Measurements from ENCODE around the gene DNAAF8.
"Not testable (repeated sequence)": the region's sequence is repeated elsewhere in the genome, so short reads cannot be mapped to it uniquely, and the experiment has no call there.

The DNAAF8 gene

DNA sequence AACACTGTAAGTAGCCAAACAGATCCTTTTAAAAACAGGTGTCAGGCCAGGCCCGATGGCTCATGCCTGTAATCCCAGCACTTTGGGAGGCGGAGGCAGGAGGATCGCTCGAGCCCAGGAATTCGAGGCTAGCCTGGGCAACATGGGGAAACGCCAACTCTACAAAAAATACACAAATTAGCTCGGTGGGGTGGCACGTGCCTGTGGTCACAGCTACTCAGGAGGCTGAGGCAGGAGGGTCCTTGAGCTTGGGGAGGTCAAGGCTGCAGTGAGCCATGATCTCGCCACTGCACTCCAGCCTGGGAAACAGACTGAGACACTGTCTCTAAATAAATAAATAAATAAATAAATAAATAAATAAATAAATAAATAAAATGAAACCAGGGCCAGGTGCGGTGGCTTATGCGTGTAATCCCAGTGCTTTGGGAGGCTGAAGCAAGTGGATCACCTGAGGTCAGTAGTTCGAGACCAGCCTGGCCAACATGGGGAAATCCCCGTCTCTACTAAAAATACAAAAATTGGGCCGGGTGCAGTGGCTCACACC lies 50.2 kb downstream of the DNAAF8 start:
- not testable (repeated sequence) for DNase-seq (ENCODE audit: low spot score)

GRCh38 chr16:4785758-4786433 lies 51.6 kb downstream of the DNAAF8 start:
- DNase-seq (ENCODE audit: low spot score): no peak

DNA sequence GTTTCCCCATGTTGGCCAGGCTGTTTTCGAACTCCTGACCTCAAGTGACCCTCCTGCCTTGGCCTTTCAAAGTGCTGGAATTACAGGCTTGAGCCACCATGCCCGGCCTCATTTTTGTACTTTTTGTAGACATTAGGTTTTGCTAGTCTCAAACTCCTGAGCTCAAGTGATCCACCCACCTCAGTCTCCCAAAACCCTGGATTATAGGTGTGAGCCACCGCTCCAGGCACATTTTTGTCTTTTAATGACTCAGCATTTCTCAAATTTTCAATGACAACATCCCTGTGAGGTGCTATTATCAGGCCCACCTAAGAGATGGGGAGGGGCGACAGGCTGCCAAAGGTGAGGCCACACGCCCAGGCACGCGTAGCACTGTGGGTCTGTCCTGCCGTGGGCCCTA lies 52.7 kb downstream of the DNAAF8 start:
- DNase-seq (ENCODE audit: low spot score): no peak

DNA sequence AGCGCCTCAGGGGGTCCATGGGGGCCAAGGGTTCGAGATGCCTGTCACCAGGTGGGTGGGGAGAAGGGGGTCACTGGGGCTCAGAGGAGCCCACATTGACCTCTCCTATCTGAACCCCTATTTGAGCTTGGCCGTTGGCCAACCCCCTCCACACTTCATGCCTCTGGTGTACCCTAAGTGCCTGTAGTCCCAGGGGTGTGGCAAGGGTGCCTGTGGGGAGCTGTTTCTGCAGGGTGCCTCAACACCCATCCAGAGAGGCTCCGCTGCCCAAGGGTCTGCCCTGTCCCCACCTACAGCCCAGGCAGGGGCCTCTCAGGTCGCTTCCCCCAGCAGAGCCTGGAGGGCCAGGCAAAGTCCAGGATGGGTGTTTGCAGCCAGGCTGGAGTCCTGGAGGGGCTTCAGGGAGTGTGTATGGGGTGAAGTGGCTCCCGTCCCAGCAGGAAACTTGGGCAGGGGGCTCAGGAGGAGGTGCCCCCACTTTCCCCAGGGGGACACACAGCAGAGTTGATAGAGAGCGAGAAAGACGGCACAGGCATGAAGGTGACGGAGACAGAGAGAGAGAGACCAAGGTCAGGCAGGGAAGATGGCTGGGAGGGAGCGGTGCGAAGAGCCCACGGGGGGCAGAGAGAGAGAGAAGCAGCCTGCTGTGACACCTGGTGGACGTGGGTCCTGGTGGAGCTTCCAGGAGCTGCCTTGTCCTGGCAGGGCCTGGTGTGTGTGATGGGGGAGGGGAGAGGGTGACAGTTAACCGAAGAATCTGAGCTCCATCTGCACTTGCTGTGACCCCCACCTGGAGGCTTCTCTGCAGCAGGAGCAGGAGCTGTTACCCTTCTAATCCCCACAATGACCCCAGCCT lies 53.5 kb downstream of the DNAAF8 start, which contains the start of gene SEPTIN12:
Gene SEPTIN12 (minus strand): TSS at position 719 of the 856 bp plus-strand sequence. CDS start 700 bp downstream, at position 19.
- DNase-seq (ENCODE audit: low spot score): no peak

GRCh38 chr16:4788489-4788889 lies 54.2 kb downstream of the DNAAF8 start:
- no peak for DNase-seq (ENCODE audit: low spot score)

- DNase-seq (ENCODE audit: low spot score): no peak
Measured at GRCh38 chr16:4788910-4789309, 54.6 kb downstream of the DNAAF8 start.

DNA sequence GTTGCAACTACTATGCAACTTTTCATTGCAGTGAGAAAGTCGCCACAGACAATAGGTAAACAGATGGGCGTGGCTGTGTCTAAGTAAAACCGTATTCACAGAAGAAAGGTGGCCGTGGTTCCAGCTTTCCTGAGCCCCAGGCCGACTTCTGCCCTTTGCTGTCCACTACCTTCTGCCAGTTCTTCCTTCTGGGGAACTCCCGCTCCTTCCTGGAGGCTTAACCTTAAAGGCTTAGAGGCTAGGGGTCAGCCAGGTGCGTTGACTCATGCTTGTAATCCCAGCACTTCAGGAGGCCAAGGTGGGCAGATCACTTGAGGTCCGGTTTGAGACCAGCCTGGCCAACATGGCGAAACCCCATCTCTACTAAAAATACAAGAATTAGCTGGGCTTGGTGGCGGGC lies 55.9 kb downstream of the DNAAF8 start:
- DNase-seq (ENCODE audit: low spot score): no peak

DNA sequence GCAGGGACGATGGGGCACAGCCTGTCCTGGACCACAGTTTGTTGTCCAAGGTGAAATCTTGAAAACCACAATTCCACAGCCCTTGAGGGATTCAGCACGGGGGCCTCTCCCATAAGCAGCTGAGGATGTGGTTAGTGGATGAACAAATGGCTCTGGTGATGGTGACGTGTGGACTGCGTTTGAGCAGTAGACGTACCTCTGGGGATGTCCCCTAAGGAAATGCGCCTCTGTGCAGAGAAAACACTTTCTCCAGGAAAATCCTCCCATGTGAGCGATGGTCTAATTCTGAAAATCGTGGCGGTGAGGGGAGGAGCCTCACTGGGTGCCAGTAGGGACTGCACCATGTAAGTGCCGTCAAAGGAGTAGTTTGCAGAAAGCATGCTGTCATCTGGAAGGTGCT lies 56.5 kb downstream of the DNAAF8 start:
- DNase-seq (ENCODE audit: low spot score): no peak

DNA sequence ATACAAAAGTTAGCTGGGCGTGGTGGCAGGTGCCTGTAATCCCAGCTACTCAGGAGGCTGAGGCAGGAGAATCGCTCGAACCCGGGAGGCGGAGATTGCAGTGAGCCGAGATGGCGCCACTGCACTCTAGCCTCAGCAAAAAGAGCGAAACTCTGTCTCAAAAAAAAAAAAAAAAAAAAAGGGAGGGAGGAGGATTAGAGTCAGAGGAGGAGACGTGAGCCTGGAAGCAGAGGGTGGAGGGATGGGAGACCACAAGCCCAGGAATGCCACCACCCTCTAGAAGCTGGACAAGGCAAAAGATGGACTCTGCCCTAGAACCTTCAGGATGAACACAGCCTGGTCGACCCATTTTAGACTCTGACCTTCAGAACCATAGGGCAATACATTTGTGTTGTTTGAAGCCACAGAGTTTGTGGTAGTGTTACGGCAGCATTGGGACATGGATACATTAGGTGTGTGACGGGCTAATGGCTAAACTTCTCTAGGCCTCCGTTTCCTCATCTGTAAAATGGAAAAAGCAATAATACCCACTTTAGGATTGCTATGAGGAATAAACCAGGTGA lies 58.7 kb downstream of the DNAAF8 start:
- no peak for DNase-seq (ENCODE audit: low spot score)

DNA sequence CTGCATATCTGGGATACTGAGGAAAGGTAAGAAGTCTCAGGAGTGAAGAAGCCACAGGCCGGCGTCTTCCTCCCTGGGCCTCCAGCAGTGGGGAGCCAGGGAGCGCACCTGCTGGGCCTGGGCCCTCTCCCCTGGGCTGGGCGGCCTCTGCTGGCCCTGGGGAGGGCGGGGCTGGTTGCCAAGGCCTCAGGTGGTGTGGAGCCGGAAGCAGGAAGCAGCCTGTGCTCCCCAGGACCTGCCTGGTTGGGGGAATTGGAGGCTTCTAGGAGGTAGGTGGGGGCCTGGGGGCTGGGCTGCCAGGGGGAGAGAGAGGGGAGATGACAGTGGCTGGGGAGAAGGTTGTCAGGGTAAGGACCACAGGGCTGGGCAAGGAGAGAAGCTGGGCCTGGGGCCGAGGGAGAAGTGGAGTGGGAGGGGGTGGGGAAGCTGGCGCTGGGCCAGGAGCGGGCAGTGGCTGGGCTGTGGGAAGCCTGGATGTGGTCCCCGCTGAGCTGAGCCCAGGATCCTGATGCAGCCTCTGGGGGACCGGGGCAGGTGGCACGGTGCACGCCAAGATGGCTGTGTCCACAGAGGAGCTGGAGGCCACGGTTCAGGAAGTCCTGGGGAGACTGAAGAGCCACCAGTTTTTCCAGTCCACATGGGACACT lies 61.0 kb downstream of the DNAAF8 start, which contains the start of gene SMIM22:
Gene SMIM22 (plus strand): TSS at position 189 of the 647 bp plus-strand sequence. CDS start 366 bp downstream, at position 555.
- DNase-seq (ENCODE audit: low spot score): no peak

- no peak for DNase-seq (ENCODE audit: low spot score)
Measured at GRCh38 chr16:4795828-4796572, 61.7 kb downstream of the DNAAF8 start.

- DNase-seq (ENCODE audit: low spot score): no peak
Measured at GRCh38 chr16:4796982-4797804, 62.9 kb downstream of the DNAAF8 start.

GRCh38 chr16:4797805-4798252 lies 63.5 kb downstream of the DNAAF8 start:
- no peak for DNase-seq (ENCODE audit: low spot score)

DNA sequence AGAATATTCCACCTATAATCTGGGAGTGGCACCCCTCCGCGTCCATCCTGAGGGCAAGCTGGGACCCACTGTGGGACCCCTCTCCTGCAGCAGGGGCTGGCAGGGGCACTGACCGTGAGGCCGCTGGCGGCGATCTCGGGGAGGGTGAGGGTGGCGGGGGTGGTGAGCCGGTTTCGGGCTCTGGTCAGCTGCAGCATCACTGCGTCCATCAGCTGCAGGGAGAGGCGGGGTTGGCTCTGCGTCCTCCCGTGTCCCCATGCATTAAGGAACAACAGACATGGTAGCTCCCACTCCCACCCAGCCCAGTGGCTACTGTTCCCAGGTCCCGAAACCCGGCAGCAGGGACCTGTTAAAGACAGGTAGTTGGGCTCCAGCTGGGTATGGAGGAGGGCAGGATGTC lies 64.1 kb downstream of the DNAAF8 start:
- no peak for DNase-seq (ENCODE audit: low spot score)

Measured in hepatic stellate cell (primary cell).